CD14-positive monocyte (primary cell): ENCODE results near the gene FAM9B. TPM values are rescaled to one million over a fixed set of nuclear protein-coding genes. Genes with fewer than 3 reads are reported as not detected.

Experiments
- DNase-seq, 3 donors: peaks; one replicate each; pipeline ENCODE4 v3.0.0-alpha.2; 2011 to 2022
- H2AFZ ChIP-seq: 2 replicates; pipeline ENCODE4 v1.6.0; 2012; ENCODE audit warnings: mild to moderate bottlenecking, low read depth, low read length, inconsistent platforms; ENCODE audit not compliant: insufficient read depth, poor library complexity, severe bottlenecking
- H3K27ac ChIP-seq, 2 donors: 1 replicate in 1 of 2; 2 replicates in 1 of 2; pipeline ENCODE4 v1.5.1; 2012 to 2013; ENCODE audit warnings: low read length in 2 of 2, control low read depth in 1 of 2, inconsistent platforms in 1 of 2, low read depth in 1 of 2, mild to moderate bottlenecking in 1 of 2
- H3K27me3 ChIP-seq, 2 donors: one replicate each; pipeline versions ENCODE4 v1.6.0 to v1.6.1; 2011 to 2013; ENCODE audit warnings: low read length in 2 of 2; ENCODE audit not compliant: control insufficient read depth in 2 of 2, insufficient read depth in 2 of 2
- H3K36me3 ChIP-seq, 2 donors: replicated peaks in 1 of 2; 1 replicate in 1 of 2; 2 replicates in 1 of 2; pipeline versions ENCODE4 v1.5.1 to v1.6.1; 2012 to 2013; ENCODE audit warnings: low read length in 2 of 2, control low read depth in 1 of 2, inconsistent platforms in 1 of 2, mild to moderate bottlenecking in 1 of 2; ENCODE audit not compliant: insufficient read depth in 2 of 2, control insufficient read depth in 1 of 2
- H3K4me1 ChIP-seq, 2 donors: 1 replicate in 1 of 2; 2 replicates in 1 of 2; pipeline versions ENCODE4 v1.5.1 to v1.6.1; 2012 to 2013; ENCODE audit warnings: low read length in 2 of 2, control low read depth in 1 of 2, inconsistent platforms in 1 of 2, mild to moderate bottlenecking in 1 of 2, moderate library complexity in 1 of 2; ENCODE audit not compliant: insufficient read depth in 2 of 2, control insufficient read depth in 1 of 2
- H3K4me2 ChIP-seq: replicated peaks from 2 replicates; pipeline ENCODE3; 2012; ENCODE audit warnings: low read length, moderate library complexity, mild to moderate bottlenecking; ENCODE audit not compliant: poor library complexity, severe bottlenecking; ENCODE audit errors: extremely low read depth
- H3K4me3 ChIP-seq, 3 experiments: fragments of 200-600 bp in 1 of 3; sonication (generic) in 1 of 3; replicated peaks in 1 of 3; 1 replicate in 2 of 3; 2 replicates in 1 of 3; pipeline ENCODE4 v1.5.1; 2011 to 2013; ENCODE audit warnings: low read length in 3 of 3, mild to moderate bottlenecking in 3 of 3, control low read depth in 2 of 3, low read depth in 2 of 3, inconsistent platforms in 1 of 3, moderate library complexity in 1 of 3
- H3K79me2 ChIP-seq: 2 replicates; pipeline ENCODE4 v1.6.0; 2012; ENCODE audit warnings: mild to moderate bottlenecking, control low read depth, inconsistent platforms, low read length, moderate library complexity; ENCODE audit not compliant: insufficient read depth
- H3K9ac ChIP-seq: 2 replicates; pipeline ENCODE4 v1.6.0; 2017; ENCODE audit warnings: low read length, mild to moderate bottlenecking; ENCODE audit not compliant: insufficient read depth, poor library complexity, severe bottlenecking
- H3K9me3 ChIP-seq, 2 donors: replicated peaks in 1 of 2; 1 replicate in 1 of 2; 2 replicates in 1 of 2; pipeline versions ENCODE4 v1.5.1 to v1.6.1; 2012 to 2013; ENCODE audit warnings: low read length in 2 of 2, control low read depth in 1 of 2; ENCODE audit not compliant: control insufficient read depth in 1 of 2, insufficient read depth in 1 of 2
- H4K20me1 ChIP-seq: 2 replicates; pipeline ENCODE4 v1.6.0; 2012; ENCODE audit warnings: mild to moderate bottlenecking, low read length, control low read depth, moderate library complexity; ENCODE audit not compliant: insufficient read depth
- H3K27ac Mint-ChIP-seq, 7 donors: one replicate each; pipeline ENCODE4 v1.8.0; 2020; ENCODE audit warnings: mild to moderate bottlenecking in 7 of 7, mixed read lengths in 7 of 7, moderate library complexity in 6 of 7, inconsistent platforms in 2 of 7
- H3K27me3 Mint-ChIP-seq, 3 donors: one replicate each; pipeline ENCODE4 v1.8.0; 2021 to 2022; ENCODE audit warnings: low read depth in 3 of 3, mild to moderate bottlenecking in 3 of 3, mixed read lengths in 3 of 3, moderate library complexity in 3 of 3, inconsistent platforms in 1 of 3
- H3K36me3 Mint-ChIP-seq, 2 donors: one replicate each; pipeline ENCODE4 v1.8.0; 2020; ENCODE audit warnings: mixed read lengths in 2 of 2, inconsistent platforms in 1 of 2, mild to moderate bottlenecking in 1 of 2
- H3K4me1 Mint-ChIP-seq: one replicate; pipeline ENCODE4 v1.8.0; 2020; ENCODE audit warnings: mild to moderate bottlenecking, mixed read lengths
- H3K4me3 Mint-ChIP-seq, 2 donors: one replicate each; pipeline ENCODE4 v1.8.0; 2020; ENCODE audit warnings: mild to moderate bottlenecking in 2 of 2, mixed read lengths in 2 of 2, moderate library complexity in 1 of 2
- H3K9me3 Mint-ChIP-seq, 7 donors: one replicate each; pipeline ENCODE4 v1.8.0; 2020 to 2022; ENCODE audit warnings: mixed read lengths in 7 of 7, mild to moderate bottlenecking in 6 of 7, moderate library complexity in 6 of 7, inconsistent platforms in 2 of 7
- CTCF ChIP-seq: fragments of 200-600 bp; IDR thresholded peaks from one replicate; pipeline ENCODE4 v1.8.0; 2022; ENCODE audit warnings: antibody characterized with exemption, mild to moderate bottlenecking
- WGBS: methylation state at CpG from one replicate; pipeline ENCODE4 v1.1.5; 2013; ENCODE audit warnings: missing lambda C conversion rate; ENCODE audit not compliant: insufficient coverage; 5-methylcytosine and 5-hydroxymethylcytosine counted together
- intact Hi-C, 2 donors: fragments of 100-400 bp; cut with micrococcal nuclease; formaldehyde crosslinking; loops; one replicate each; pipeline versions ENCODE4 v1.15.0 to v1.15.1; 2023
- polyA plus RNA-seq, 3 donors: library from polyadenylated mRNA; depleted of rRNA in 1 of 3; unstranded in 2 of 3; stranded (reverse) in 1 of 3; fragments of 300-500 nt in 2 of 3; fragments of >200 nt in 1 of 3; fragmentation: Illumina TruSeq in 2 of 3; gene quantifications; 1 replicate in 2 of 3; 2 replicates in 1 of 3; pipeline ENCODE4 v1.2.3, GENCODE V29; 2012 to 2021

Gene FAM9B
- polyA plus RNA-seq, 3 donors = 0.73 TPM; not detected in 2

- peaks cover 3% of the 10 kb centered on the region for H3K4me1 Mint-ChIP-seq
- no peaks in the 10 kb centered on the region for H3K79me2 ChIP-seq
- H3K9me3 Mint-ChIP-seq = peaks cover 0 to 4% (median under 1%) of the 10 kb centered on the region in 7 donors
- H3K27ac ChIP-seq = no peak overlapping the region
- WGBS = 0% methylated on average over 1 of the region's 5 CpGs
- DNase-seq = no peak
- H3K4me3 ChIP-seq = no peak overlapping the region
- no peak for TF ChIP-seq CTCF
- H3K9ac ChIP-seq = no peak overlapping the region
- no peaks in the 10 kb centered on the region for H3K36me3 ChIP-seq
- peaks cover 0 to 12% (median 8%) of the 10 kb centered on the region in 3 donors for H3K27me3 Mint-ChIP-seq
- H3K9me3 ChIP-seq = no peaks in the 10 kb centered on the region
- H4K20me1 ChIP-seq = no peaks in the 10 kb centered on the region
- no peaks in the 10 kb centered on the region for H3K36me3 Mint-ChIP-seq
- no peak overlapping the region for H3K27ac Mint-ChIP-seq
- intact Hi-C loops = no loop called here
- H3K4me3 Mint-ChIP-seq = no peak overlapping the region
- no peak overlapping the region for H3K4me2 ChIP-seq
- no peaks in the 10 kb centered on the region for H3K4me1 ChIP-seq
- H3K27me3 ChIP-seq = peaks cover 2 to 19% of the 10 kb centered on the region in 2 donors
- H2AFZ ChIP-seq = no peak overlapping the region
Measured at GRCh38 chrX:9074326-9074725, 40.4 kb upstream of the FAM9B start.

- H3K27ac Mint-ChIP-seq = no peak overlapping the region
- Histone ChIP-seq H3K79me2 (no peaks in the 10 kb centered on the region), H3K4me1 (no peaks in the 10 kb centered on the region), H3K27me3 (peaks cover 2 to 22% of the 10 kb centered on the region in 2 donors), H3K4me2 (no peak overlapping the region), H3K36me3 (no peaks in the 10 kb centered on the region), H3K9ac (no peak overlapping the region), H2AFZ (no peak overlapping the region), H3K27ac (no peak overlapping the region), H3K4me3 (no peak overlapping the region), H4K20me1 (no peaks in the 10 kb centered on the region), H3K9me3 (no peaks in the 10 kb centered on the region)
- H3K36me3 Mint-ChIP-seq = no peaks in the 10 kb centered on the region
- H3K4me1 Mint-ChIP-seq = peaks cover 3% of the 10 kb centered on the region
- H3K4me3 Mint-ChIP-seq = no peak overlapping the region
- H3K9me3 Mint-ChIP-seq = no peaks in the 10 kb centered on the region
- WGBS = 100% methylated on average over 1 of the region's 5 CpGs
- TF ChIP-seq CTCF = no peak
- peaks cover 2 to 14% (median 12%) of the 10 kb centered on the region in 3 donors for H3K27me3 Mint-ChIP-seq
- DNase-seq = no peak
- intact Hi-C loops = no loop called here
Measured at GRCh38 chrX:9072281-9072680, 38.4 kb upstream of the FAM9B start.
